Lung microvascular endothelial cell (primary cell): Measurements from ENCODE around the gene GUCA2A. TPM values are rescaled to one million over a fixed set of nuclear protein-coding genes. Genes with fewer than 3 reads are reported as not detected.

Source experiments
- DNase-seq, 2 donors: peaks; one replicate each; pipeline versions ENCODE4 v3.0.0 to v3.0.0-alpha.2; 2010; ENCODE audit warnings: low read depth in 2 of 2
- total RNA-seq: library from RNA; depleted of rRNA; stranded (reverse); fragments of >200 nt; gene quantifications from 2 replicates; pipeline ENCODE4 v1.2.1, GENCODE V29; 2014

The GUCA2A gene
- total RNA-seq, 1 donor from 2014 or later: not detected

- no peak for DNase-seq
Observed at GRCh38 chr1:42133809-42134526, 30.6 kb downstream of the GUCA2A start.

- no peak for DNase-seq
Observed at GRCh38 chr1:42133390-42133789, 31.2 kb downstream of the GUCA2A start.

- DNase-seq: no peak
Observed at GRCh38 chr1:42130061-42130660, 34.4 kb downstream of the GUCA2A start.

- DNase-seq: no peak
Observed at GRCh38 chr1:42128964-42129363, 35.6 kb downstream of the GUCA2A start.

- no peak for DNase-seq
Observed at GRCh38 chr1:42128499-42128898, 36.0 kb downstream of the GUCA2A start.

- no peak for DNase-seq
Observed at GRCh38 chr1:42127767-42128166, 36.8 kb downstream of the GUCA2A start.

- no peak for DNase-seq
Observed at GRCh38 chr1:42125552-42125951, 39.0 kb downstream of the GUCA2A start.

- no peak for DNase-seq
Observed at GRCh38 chr1:42122408-42122807, 42.1 kb downstream of the GUCA2A start.

- no peak for DNase-seq
Observed at GRCh38 chr1:42118125-42118524, 46.4 kb downstream of the GUCA2A start.

GRCh38 chr1:42117214-42117613, 47.3 kb downstream of the GUCA2A start:
- no peak for DNase-seq

GRCh38 chr1:42114229-42114628, 50.3 kb downstream of the GUCA2A start:
- no peak for DNase-seq

Other genes with a start within 250 kb of the GUCA2A start
- 0.87 and 1.8 TPM in 2 replicates for gene HIVEP3, start 245.8 kb downstream of the GUCA2A start, total RNA-seq
- not detected in 2 replicates for gene GUCA2B, start 11.3 kb downstream of the GUCA2A start, total RNA-seq
- 12.9 and 27.8 TPM in 2 replicates for gene FOXJ3, start 170.5 kb upstream of the GUCA2A start, total RNA-seq
- gene RIMKLA, start 216.0 kb upstream of the GUCA2A start, total RNA-seq: under 0.01 TPM in 2 replicates